ENCODE measurements around the gene UAP1L1. TPM values are rescaled to one million over a fixed set of nuclear protein-coding genes. Genes with fewer than 3 reads are reported as not detected.

Gene UAP1L1
- total and polyA plus RNA-seq, 2 experiments from 2014 or later = 2.5 to 8.1 TPM

GRCh38 chr9:137075275-137075775 is 2.0 kb upstream of the UAP1L1 start:
- no peaks in the 10 kb centered on the region for H3K79me2 ChIP-seq (replicated peaks; ENCODE audit: insufficient read depth)
- Mint-ChIP-seq H3K4me1 (peaks cover 22% of the 10 kb centered on the region), H3K4me3 (no peak overlapping the region), H3K36me3 (ENCODE audit: low read depth) (no peaks in the 10 kb centered on the region; the same call in 2 of the 3 replicates), H3K9me3 (no peaks in the 10 kb centered on the region; the same call in 2 of the 3 replicates), H3K27ac (peak overlapping the region; percentile 38; the same call in 1 of the 2 replicates), H3K27me3 (ENCODE audit: insufficient read depth, low read depth, poor library complexity) (peaks cover 50% of the 10 kb centered on the region)
- H3K4me1 ChIP-seq (ENCODE audit: insufficient read depth) = peaks cover 29% of the 10 kb centered on the region
- peaks cover 40% of the 10 kb centered on the region for H3K27me3 ChIP-seq (ENCODE audit: insufficient read depth)
- 0 out of 2 replicates have a peak, but pooled peaks cover 6% of the 10 kb centered on the region for H4K20me1 ChIP-seq (replicated peaks; ENCODE audit: insufficient read depth)
- H2AFZ ChIP-seq = no peak overlapping the region
- no peaks in the 10 kb centered on the region for H3K9me2 ChIP-seq (ENCODE audit: insufficient read depth)
- H3F3A ChIP-seq (replicated peaks; ENCODE audit: low read depth) = peaks cover 33% of the 10 kb centered on the region
- ATAC-seq (no peak), DNase-seq (ENCODE audit: low spot score) (peak; percentile 62)
- no peaks in the 10 kb centered on the region for H3K36me3 ChIP-seq (ENCODE audit: insufficient read depth)
- no peak for TF ChIP-seq STAT1 (IDR thresholded peaks at IDR 0.05; ENCODE audit: unreplicated experiment)
- no peak for TF ChIP-seq ZNF114 (CRISPR knock-in tag; IDR thresholded peaks at IDR 0.05)
- TF ChIP-seq REST (IDR thresholded peaks at IDR 0.05; ENCODE audit: unreplicated experiment) = no peak
- no peak for TF ChIP-seq NANOG (IDR thresholded peaks at IDR 0.05; ENCODE audit: borderline replicate concordance)
- no peak for TF ChIP-seq EZH2phosphoT487 (IDR thresholded peaks at IDR 0.05; ENCODE audit: unreplicated experiment)
- TF ChIP-seq CTCF (conservative IDR thresholded peaks at IDR 0.05; ENCODE audit: low read depth in 2 of 2) = no peak
- TF ChIP-seq, protein P1, sequence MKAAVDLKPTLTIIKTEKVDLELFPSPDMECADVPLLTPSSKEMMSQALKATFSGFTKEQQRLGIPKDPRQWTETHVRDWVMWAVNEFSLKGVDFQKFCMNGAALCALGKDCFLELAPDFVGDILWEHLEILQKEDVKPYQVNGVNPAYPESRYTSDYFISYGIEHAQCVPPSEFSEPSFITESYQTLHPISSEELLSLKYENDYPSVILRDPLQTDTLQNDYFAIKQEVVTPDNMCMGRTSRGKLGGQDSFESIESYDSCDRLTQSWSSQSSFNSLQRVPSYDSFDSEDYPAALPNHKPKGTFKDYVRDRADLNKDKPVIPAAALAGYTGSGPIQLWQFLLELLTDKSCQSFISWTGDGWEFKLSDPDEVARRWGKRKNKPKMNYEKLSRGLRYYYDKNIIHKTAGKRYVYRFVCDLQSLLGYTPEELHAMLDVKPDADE (IDR thresholded peaks at IDR 0.05) = no peak
- no peak for TF ChIP-seq EZH2 (IDR thresholded peaks at IDR 0.05; ENCODE audit: low read depth, unreplicated experiment)
- no peak for TF ChIP-seq POLR2AphosphoS5 (IDR thresholded peaks at IDR 0.05; ENCODE audit: low read depth)
- TF ChIP-seq CREB1 (CRISPR knock-in tag; IDR thresholded peaks at IDR 0.05; ENCODE audit: low read depth) = no peak
- no peak for TF ChIP-seq ZNF331 (CRISPR knock-in tag; IDR thresholded peaks at IDR 0.05; ENCODE audit: low read depth)
- no peak overlapping the region for H3K4me3 ChIP-seq
- no peak overlapping the region for H3K4me2 ChIP-seq
- H3K27ac ChIP-seq (ENCODE audit: low read depth) = no peak overlapping the region

Data from GM23338 (cell line).